HG02943 (cell line): ENCODE results near the gene HRH1.
"Not testable (repeated sequence)": the region's sequence is repeated elsewhere in the genome, so short reads cannot be mapped to it uniquely, and the experiment has no call there.

ENCODE experiments used
- ATAC-seq: cut with Tn5 transposase; IDR thresholded peaks from one replicate; pipeline ENCODE4 v1.9.1; 2021; ENCODE audit warnings: mild to moderate bottlenecking, low read depth, moderate library complexity; ENCODE audit not compliant: unreplicated experiment

The HRH1 gene

GRCh38 chr3:11201251-11202019, 47.1 kb downstream of the HRH1 start:
- ATAC-seq: no peak

- ATAC-seq: no peak
Measured at GRCh38 chr3:11203961-11204360, 49.7 kb downstream of the HRH1 start.

- no peak for ATAC-seq
Measured at GRCh38 chr3:11204697-11205348, 50.5 kb downstream of the HRH1 start.

GRCh38 chr3:11205881-11206280, 51.6 kb downstream of the HRH1 start:
- ATAC-seq: not testable (repeated sequence)

- ATAC-seq: no peak
Measured at GRCh38 chr3:11206316-11206715, 52.0 kb downstream of the HRH1 start.

GRCh38 chr3:11206953-11207352, 52.7 kb downstream of the HRH1 start:
- ATAC-seq: no peak

GRCh38 chr3:11211531-11212298, 57.4 kb downstream of the HRH1 start:
- ATAC-seq: no peak

- no peak for ATAC-seq
Measured at GRCh38 chr3:11212299-11212608, 58.0 kb downstream of the HRH1 start.

- ATAC-seq: no peak
Measured at GRCh38 chr3:11212784-11213183, 58.5 kb downstream of the HRH1 start.

GRCh38 chr3:11213810-11214450, 59.6 kb downstream of the HRH1 start:
- ATAC-seq: no peak

- no peak for ATAC-seq
Measured at GRCh38 chr3:11214451-11214978, 60.2 kb downstream of the HRH1 start.

GRCh38 chr3:11217370-11217769, 63.1 kb downstream of the HRH1 start:
- ATAC-seq: not testable (repeated sequence)

- no peak for ATAC-seq
Measured at GRCh38 chr3:11220230-11220629, 65.9 kb downstream of the HRH1 start.

- ATAC-seq: no peak
Measured at GRCh38 chr3:11221818-11222415, 67.6 kb downstream of the HRH1 start.

- ATAC-seq: no peak
Measured at GRCh38 chr3:11224010-11224409, 69.7 kb downstream of the HRH1 start.

GRCh38 chr3:11224870-11225229, 70.6 kb downstream of the HRH1 start:
- no peak for ATAC-seq

- ATAC-seq: no peak
Measured at GRCh38 chr3:11226042-11226370, 71.7 kb downstream of the HRH1 start.

GRCh38 chr3:11228041-11228440, 73.7 kb downstream of the HRH1 start:
- ATAC-seq: no peak

- ATAC-seq: no peak
Measured at GRCh38 chr3:11230125-11230524, 75.8 kb downstream of the HRH1 start.

- no peak for ATAC-seq
Measured at GRCh38 chr3:11230832-11231231, 76.5 kb downstream of the HRH1 start.

GRCh38 chr3:11235385-11235784, 81.1 kb downstream of the HRH1 start:
- no peak for ATAC-seq
